ENCODE results near the gene LAMC2.

Gene LAMC2

DNA sequence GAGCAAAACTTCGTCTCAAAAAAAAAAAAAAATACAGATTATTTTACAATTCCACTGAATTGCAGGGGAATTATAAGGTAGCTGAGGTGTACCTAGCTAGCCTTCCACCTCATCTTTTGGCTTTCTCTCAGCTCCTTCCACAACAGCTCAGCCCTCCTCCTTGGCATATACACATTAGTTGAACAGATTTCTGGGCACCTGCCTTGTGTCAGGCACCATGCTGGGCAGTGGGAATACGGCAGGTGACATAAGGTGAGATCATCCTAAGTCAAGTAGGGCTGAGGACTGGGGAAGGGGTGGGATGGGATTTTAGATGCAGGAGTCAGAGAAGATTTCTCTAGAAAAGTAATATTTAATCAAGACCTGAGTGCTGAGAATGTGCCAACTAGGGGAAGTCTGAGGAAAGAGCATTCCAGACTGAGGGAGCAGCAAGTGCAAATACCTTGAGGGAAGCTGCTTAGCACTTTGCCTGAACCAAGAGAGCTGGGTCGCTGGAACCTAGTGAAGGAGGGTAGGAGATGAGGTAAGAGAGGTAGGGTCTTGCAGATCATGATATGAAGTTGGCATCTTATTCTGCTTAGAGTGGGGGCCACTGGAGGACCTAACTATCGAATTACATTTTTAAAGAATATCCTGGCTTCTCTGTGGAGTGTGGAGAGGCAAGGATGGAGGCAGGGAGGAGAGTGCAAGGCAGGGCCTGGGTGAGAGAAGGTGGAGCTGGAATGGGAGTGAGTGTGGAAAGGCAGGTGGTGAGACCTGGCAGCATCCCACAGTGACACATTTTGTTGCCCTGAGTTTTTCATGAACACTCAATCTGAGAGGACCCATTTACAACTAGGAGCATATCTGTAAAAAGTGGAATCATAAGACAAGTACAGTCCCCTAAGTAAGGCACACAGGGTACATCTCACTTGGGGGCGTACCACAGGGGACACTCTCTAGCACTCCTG is 28.2 kb downstream of the LAMC2 start:
- DNase-seq (ENCODE audit: low read depth): no peak

DNA sequence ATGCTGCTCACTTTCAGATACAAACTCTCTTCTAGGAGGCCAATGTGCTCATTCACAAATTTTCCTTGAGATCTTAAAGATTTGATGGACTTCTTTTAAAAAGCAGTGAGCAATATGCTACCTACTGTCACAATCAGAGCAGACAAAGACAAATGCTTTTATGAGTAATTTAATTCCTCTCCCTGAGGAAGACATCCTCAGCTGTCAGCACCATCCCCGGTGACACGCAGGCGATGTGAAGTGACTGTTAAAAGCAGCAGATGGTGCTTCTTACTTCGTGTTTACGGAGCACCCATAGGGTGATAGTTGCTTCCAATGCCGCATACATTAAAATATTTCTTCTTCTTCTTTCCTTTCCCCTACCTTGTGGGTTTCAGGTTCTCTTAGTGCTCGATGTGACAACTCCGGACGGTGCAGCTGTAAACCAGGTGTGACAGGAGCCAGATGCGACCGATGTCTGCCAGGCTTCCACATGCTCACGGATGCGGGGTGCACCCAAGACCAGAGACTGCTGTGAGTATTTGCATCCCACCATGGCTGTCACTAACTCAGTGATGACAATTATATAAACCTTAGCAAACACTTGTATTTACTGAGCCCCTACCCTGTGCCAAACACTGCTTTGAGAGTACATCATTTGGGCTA is 29.1 kb downstream of the LAMC2 start:
- DNase-seq (ENCODE audit: low read depth): no peak

DNA sequence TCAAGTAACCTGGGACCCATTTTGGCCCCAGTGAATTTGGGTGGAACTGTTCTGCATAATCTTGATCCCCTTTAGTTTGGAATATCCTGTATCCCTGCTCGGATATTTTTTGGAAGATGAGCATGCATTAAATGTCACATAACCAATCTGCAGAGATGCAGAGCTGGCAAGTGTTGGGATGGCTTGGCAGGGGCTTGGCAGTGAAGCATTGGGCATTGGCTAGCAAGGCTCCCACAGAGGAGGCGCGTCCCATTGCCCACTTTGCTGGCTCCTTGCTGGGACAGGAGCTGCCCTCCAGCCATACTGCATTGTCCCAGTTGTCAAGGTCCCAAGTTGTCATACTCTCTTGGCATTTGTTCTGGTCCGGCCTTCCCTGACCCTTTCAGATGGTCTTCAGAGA is 29.9 kb downstream of the LAMC2 start:
- DNase-seq (ENCODE audit: low read depth): no peak

DNA sequence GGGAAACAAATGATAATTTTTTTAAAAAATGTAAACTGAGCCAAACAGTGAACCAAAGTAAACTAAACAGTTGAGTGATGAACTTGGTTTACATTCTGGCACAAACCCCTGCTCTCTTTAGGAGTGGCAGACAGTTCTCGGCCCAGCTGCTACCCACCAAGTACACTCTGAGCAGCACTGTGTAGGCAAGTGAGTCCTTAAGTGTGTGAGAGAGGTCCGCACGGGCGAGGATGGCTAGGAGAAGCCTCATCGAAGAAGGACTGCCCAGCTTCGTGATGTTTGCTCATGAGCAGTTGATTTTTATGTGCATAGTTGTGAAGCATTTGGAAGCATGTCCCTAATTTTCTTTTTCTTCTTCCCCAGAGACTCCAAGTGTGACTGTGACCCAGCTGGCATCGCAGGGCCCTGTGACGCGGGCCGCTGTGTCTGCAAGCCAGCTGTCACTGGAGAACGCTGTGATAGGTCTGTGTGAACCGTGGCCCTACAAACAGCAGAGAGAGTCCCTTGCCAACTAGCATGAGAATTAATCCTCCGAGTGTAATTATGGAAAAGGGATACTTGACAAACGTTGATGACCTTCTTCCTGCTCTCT is 32.1 kb downstream of the LAMC2 start:
- no peak for DNase-seq (ENCODE audit: low read depth)

DNA sequence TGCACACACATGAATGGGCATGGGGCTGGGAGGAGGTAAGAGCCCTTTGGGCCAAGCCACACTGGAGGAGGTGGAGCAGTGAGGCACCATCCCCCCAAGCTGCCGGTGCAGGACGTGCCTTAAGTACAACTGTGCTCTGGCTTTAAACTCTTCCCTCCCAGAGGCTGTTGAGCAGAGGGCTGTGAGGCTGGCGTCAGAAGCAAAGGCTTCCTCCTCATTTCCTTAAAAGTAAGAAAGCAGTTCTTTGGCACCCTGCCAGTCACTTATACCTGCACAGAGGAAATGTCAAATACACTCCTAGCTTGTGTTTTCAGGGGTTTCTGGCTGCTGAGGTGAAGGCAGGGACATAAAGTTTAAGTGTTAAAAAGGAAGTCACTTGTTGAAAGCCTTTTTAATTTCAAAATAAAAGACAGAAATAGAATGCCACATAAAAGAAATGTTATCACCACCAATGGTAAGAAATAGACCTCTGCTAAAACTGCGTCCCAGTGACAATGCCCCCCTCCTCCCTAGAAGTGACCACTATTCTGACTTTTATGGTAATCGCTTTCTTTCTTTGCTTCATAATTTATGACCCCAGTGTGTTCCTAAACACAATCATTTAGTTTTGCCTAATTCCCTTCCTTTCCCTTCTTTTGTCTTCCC is 33.0 kb downstream of the LAMC2 start:
- no peak for DNase-seq (ENCODE audit: low read depth)

DNA sequence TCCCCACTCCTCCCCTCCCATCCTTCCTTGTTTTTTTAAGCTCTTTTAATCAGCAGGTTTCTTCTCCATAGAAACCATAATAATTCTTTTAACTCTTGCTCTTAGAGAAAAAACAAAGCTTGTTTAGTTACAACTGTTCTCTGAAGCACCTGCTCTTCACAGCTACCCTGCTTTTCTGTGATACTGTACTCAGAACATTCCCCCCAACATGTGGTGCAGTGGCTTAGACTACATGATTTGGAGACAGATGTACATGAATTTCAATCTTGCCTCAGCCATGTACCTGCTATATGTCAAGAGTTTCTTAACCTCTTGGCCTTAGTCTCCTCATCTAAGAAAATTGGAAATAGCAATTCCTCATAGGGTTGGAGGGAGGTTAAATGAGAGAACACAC is 33.5 kb downstream of the LAMC2 start:
- DNase-seq (ENCODE audit: low read depth): no peak

DNA sequence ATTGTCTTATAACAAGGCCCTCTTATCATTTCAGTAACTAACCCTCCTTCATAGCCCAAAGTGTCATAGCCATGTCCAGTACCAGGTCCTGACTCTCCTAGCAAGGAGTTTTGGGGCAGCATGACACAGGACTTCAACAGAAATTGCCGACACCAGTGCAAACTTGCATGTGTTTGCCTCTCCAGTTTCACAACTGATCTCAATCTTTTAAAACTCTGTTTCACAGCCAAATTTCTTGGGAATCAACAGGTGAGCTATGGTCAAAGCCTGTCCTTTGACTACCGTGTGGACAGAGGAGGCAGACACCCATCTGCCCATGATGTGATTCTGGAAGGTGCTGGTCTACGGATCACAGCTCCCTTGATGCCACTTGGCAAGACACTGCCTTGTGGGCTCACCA is 36.8 kb downstream of the LAMC2 start:
- no peak for DNase-seq (ENCODE audit: low read depth)

DNA sequence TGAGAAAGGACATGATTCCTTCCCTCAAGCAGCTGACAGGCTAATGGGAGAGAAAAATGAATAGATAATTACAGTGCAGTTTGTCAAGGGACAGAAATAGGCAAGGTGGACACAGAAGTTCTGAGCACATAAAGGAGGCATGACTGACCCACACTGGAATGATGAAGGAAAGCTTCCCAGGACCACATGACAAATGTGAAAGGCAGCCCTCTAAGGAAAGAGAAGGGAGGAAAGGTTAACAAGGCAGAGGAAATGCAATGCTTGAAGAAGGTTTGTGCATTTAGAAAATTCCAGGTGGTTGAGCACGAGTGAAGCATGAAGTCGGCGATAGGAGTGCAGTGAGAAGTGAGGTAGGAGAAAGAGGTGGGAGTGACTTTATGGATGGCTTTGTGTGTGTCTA is 37.4 kb downstream of the LAMC2 start:
- DNase-seq (ENCODE audit: low read depth): no peak

DNA sequence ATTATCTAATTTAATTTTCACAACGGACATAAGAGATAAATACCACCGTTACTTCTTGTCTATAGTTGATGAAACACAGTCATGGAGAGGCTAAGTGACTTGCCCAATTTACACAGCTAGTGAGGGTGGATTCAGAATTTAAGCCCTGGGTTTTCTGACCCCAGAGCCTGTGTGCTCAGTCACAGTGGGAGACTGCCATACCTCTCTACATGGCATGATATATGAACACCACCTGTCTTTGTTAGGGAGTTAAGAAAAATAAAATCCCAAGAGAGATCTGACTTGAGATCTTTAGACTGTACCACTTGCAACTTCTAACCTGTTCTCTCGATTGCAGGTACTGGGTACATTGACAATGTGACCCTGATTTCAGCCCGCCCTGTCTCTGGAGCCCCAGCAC is 40.3 kb downstream of the LAMC2 start:
- no peak for DNase-seq (ENCODE audit: low read depth)

DNA sequence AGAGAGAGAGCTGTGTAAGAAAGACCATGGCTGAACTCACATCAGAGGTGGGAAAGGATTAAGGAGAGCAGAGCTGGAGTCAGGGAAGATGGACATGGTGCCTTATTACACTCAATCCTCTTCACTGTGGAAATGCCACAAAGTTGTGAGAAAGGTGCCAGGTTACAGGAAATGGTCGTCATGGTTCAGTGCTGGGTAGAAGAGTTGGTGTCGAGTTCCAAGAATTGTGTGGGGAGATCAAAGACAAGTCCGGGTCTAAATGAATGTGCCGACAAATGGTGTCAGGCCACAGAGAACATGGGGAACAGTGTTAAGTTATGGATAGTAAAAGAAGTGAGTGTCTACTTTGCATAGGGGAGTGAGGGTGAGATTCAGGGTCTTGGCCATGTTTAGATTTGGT is 40.9 kb downstream of the LAMC2 start:
- DNase-seq (ENCODE audit: low read depth): no peak

DNA sequence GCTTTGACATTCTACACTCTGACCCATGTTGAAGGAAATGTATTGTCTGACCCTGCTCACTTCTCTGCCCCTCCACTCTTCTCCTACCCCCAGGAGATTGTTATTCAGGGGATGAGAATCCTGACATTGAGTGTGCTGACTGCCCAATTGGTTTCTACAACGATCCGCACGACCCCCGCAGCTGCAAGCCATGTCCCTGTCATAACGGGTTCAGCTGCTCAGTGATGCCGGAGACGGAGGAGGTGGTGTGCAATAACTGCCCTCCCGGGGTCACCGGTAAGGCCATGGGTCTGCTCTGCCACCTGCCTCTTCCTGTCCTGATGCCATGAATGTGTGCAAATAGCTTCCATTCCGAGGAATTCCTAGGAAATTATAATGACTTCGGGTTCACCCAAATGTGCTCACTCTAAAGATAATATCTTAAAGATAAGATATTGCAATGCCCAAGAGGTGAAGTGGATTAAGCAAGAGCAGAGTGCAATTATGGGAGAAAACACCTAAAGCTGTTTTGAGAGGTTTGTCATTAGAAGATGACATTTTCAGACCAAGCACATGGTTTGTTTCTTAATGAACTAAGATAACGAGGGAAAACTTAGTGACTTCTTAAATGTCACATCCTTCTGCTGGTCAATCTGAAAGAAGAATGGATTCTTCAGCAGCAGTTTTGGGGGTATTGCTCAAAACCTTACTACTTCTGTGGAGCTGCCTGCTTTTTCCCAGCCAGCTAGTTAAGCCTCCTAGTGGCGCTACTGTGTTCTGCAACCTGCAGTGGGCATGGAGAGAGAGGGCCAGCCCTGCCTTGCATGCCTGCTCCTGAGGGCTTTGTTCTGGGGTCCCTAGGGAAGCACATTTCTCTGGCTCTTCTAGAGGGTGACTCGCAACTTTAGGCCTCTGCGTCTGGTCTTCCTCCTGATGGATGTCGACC is 41.6 kb downstream of the LAMC2 start:
- no peak for DNase-seq (ENCODE audit: low read depth)

DNA sequence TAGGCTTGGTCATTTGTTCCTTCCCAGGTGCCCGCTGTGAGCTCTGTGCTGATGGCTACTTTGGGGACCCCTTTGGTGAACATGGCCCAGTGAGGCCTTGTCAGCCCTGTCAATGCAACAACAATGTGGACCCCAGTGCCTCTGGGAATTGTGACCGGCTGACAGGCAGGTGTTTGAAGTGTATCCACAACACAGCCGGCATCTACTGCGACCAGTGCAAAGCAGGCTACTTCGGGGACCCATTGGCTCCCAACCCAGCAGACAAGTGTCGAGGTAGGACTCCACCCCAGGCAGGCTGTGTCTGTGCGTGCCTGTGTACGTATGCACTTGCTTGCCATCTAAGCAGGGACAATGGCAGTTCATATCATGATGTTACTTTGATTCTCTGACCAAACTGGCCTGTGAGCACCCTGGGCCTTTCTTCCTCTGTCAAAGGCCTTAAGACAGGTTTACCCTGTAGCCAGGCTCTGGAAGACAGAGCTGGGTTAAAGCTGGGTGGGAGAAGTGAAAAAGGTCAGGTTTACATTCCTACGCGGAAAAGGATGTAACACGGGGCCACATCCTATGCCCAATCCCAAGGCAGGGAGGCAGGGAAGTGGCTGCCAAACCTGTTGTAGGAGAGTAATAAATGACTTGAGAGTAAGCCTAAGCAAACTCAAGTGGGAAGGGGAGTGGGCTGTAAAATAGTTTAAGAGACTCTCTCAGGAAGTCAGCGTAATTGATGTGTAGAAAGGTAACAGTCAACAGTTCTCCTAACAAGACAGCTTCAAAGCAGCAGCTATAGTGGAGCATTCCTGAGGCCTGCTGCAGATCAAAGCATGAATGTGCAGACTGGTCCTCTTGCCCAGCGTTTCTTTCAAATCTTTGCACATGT is 42.5 kb downstream of the LAMC2 start:
- DNase-seq (ENCODE audit: low read depth): no peak

DNA sequence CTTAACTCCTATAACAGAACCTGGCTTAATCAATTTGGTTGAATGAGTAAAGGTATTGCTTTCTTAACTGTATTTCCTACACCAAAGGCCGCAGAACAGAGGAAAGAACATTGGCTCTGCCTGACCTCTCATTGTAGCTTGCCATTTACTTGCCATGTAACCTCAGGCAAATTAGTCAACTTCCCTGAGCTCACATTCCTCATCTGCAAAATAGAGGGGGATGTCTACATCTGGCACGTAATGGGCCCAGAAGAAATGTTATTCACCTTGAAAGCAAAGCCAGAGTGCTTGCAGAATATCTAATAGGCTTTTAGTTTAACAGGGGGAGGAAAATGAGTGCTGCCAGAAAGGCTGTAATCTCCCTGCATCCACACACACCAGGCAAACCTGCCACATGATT is 44.3 kb downstream of the LAMC2 start:
- DNase-seq (ENCODE audit: low read depth): no peak

DNA sequence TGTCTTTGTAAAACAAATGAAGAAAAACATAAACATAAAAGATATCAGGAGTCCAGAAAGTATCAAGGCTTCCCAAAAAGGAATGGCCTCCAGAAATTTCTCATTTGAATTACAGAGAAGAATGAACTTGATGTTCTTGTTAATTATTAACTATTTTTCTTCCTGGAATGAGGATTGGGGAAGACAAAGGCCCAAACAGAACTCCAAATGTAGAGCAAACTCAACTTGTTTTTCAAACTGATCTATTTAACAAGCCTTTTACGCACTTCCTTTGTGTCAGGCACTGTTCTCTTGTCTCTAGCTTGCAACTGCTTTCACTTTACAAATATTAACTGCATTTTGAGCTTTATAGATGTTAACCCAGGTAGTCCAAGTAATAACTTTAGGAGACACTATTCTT is 45.5 kb downstream of the LAMC2 start:
- DNase-seq (ENCODE audit: low read depth): no peak

DNA sequence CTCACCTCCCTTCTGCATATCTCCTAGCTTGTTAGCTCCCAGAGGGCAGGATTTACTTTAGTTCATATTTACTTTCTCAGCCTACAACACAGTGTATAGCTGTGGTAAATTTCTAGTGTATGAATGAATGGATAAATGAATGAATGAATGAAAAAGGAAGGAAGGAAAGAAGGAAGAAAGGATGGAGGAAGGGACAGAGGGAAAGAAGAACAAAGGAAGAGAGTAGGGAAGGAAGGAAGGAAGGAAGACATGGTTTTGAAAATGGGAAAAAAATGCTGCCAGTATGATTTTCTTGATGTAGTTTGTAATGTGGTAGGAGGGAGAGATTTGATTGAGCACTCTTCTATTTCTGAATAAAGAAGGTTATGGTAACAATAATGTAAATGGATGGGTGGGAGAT is 47.0 kb downstream of the LAMC2 start:
- DNase-seq (ENCODE audit: low read depth): no peak

DNA sequence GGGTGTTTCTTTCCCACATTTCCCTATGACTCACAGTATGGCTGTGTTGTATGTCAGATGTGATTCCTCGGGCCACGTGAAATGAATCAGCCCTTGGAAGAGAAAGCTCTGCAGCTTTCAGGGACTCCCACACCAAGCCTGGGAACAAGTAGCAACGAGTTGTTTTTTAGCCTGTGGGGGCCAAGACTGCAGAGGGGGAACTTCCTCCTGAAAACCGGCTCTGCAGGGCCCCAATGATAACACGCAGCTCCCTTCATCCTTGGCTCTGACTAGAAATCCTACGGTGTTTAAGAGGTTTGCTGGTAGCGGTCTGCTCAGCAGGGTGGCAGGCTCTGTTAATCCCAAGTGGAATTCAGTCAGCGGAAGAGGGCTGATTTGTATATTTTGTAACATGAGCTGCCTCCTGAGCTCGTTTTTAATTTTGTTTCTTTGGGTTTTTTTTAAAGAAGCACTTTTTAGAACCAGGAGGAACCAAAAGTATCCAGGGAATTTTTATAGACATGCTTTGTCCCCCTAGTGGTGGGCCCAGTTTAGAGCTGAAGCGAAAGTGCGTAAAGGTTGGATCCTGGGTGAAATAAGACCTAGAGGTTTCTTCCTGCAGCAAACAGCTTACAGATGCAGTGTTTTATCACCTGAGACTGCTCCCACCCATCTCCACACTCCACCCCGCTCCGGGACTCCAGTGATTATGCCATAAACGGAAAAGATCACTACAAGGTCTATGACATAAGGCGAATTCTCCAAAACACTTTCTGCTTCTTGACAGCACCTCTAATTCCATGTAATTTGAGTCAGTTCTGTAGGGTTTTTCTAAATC is 48.8 kb downstream of the LAMC2 start:
- DNase-seq (ENCODE audit: low read depth): peak; percentile 94

DNA sequence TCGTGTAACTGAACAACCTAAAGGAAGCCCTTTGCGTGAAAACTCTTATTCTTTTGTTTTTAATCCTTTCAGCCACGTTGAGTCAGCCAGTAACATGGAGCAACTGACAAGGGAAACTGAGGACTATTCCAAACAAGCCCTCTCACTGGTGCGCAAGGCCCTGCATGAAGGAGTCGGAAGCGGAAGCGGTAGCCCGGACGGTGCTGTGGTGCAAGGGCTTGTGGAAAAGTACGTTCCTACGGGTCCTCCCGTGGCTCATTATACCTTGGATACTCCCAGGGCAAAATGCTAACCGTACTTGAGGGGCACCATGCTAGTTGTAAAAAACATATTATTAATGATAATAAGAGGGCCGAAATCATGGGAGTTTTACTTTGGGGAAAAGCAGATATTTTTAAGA is 49.4 kb downstream of the LAMC2 start:
- no peak for DNase-seq (ENCODE audit: low read depth)

DNA sequence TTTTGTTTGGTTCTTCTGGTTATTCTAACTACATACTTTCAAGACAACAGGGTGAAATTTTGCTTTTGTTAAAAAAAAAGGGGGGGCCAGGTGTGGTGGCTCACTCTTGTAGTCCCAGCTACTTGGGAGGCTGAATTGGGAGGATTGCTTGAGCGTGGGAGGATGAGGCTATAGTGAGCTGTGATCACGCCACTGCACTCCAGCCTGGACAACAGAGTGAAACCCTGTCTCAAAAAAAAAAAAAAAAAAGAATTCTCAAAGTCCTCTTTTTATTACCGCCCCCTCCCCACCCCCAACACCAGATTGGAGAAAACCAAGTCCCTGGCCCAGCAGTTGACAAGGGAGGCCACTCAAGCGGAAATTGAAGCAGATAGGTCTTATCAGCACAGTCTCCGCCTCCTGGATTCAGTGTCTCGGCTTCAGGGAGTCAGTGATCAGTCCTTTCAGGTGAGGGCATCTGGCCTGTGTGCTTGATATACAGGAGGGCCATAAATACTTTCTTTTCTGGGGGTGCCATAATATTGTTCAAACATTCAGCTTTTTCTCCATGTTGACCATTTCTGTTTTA is 50.2 kb downstream of the LAMC2 start:
- DNase-seq (ENCODE audit: low read depth): no peak

DNA sequence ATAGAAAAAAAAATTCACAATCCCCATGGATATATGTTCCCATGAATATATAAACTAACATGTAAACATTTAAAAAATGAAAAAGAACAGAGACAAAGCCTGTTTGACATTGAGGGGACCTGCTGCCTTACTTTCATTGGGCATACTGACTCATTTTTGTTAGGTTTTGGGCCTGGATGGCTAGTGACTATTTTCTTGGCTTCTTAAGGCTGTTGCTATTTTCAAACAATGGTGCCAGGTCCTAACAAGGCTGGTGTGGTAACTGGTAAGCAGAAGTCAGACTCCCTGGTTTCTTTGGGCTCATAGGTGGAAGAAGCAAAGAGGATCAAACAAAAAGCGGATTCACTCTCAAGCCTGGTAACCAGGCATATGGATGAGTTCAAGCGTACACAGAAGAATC is 51.0 kb downstream of the LAMC2 start:
- no peak for DNase-seq (ENCODE audit: low read depth)
